Stimulated activated effector memory CD8-positive, alpha-beta T cell treated with anti-CD3 and anti-CD28 coated beads, Interleukin-12 subunit alpha, Interleukin-12 subunit beta, amount 100 ng/mL, for 72 hours (primary cell): ENCODE measurements around the gene ZSWIM6.

Experiments used
- ATAC-seq: fragments of 150-1000 bp; cut with Tn5 transposase; 2 replicates; pipeline ENCODE4 v1.10.0; 2021
- DNase-seq, 2 donors: peaks; one replicate each; pipeline ENCODE4 v3.0.0; 2021 to 2022; ENCODE audit warnings: low spot score in 2 of 2
- H3K27ac Mint-ChIP-seq: one replicate; pipeline ENCODE4 v1.8.0; 2022; ENCODE audit warnings: mild to moderate bottlenecking, mixed read lengths
- H3K36me3 Mint-ChIP-seq: one replicate; pipeline ENCODE4 v1.8.0; 2022; ENCODE audit warnings: mild to moderate bottlenecking, mixed read lengths
- H3K4me1 Mint-ChIP-seq: one replicate; pipeline ENCODE4 v1.8.0; 2022; ENCODE audit warnings: mixed read lengths
- H3K4me3 Mint-ChIP-seq: one replicate; pipeline ENCODE4 v1.8.0; 2022; ENCODE audit warnings: mild to moderate bottlenecking, mixed read lengths
- H3K9me3 Mint-ChIP-seq: one replicate; pipeline ENCODE4 v1.8.0; 2022; ENCODE audit warnings: mixed read lengths

The ZSWIM6 gene

GRCh38 chr5:61559722-61560121 is 227.7 kb downstream of the ZSWIM6 start:
- no peak overlapping the region for H3K27ac Mint-ChIP-seq
- H3K4me3 Mint-ChIP-seq = no peak overlapping the region
- no peak for DNase-seq
- no peaks in the 10 kb centered on the region for H3K36me3 Mint-ChIP-seq
- H3K9me3 Mint-ChIP-seq = no peaks in the 10 kb centered on the region
- no peak for ATAC-seq
- H3K4me1 Mint-ChIP-seq = no peaks in the 10 kb centered on the region

- ATAC-seq = no peak
- H3K27ac Mint-ChIP-seq = no peak overlapping the region
- H3K4me1 Mint-ChIP-seq = no peaks in the 10 kb centered on the region
- no peaks in the 10 kb centered on the region for H3K36me3 Mint-ChIP-seq
- no peak overlapping the region for H3K4me3 Mint-ChIP-seq
- no peak for DNase-seq
- no peaks in the 10 kb centered on the region for H3K9me3 Mint-ChIP-seq
Observed at GRCh38 chr5:61563401-61563800, 231.3 kb downstream of the ZSWIM6 start.

- no peaks in the 10 kb centered on the region for H3K9me3 Mint-ChIP-seq
- H3K4me3 Mint-ChIP-seq = no peak overlapping the region
- H3K36me3 Mint-ChIP-seq = no peaks in the 10 kb centered on the region
- no peak overlapping the region for H3K27ac Mint-ChIP-seq
- no peak for DNase-seq
- H3K4me1 Mint-ChIP-seq = no peaks in the 10 kb centered on the region
- ATAC-seq = no peak
Observed at GRCh38 chr5:61567337-61567736, 235.3 kb downstream of the ZSWIM6 start.

- no peak for ATAC-seq
- H3K4me1 Mint-ChIP-seq = no peaks in the 10 kb centered on the region
- H3K4me3 Mint-ChIP-seq = no peak overlapping the region
- no peaks in the 10 kb centered on the region for H3K36me3 Mint-ChIP-seq
- no peak for DNase-seq
- no peaks in the 10 kb centered on the region for H3K9me3 Mint-ChIP-seq
- H3K27ac Mint-ChIP-seq = no peak overlapping the region
Observed at GRCh38 chr5:61569353-61569752, 237.3 kb downstream of the ZSWIM6 start.

GRCh38 chr5:61570767-61571166 is 238.7 kb downstream of the ZSWIM6 start:
- Mint-ChIP-seq H3K4me3 (no peak overlapping the region), H3K36me3 (no peaks in the 10 kb centered on the region), H3K4me1 (peaks cover 7% of the 10 kb centered on the region), H3K9me3 (no peaks in the 10 kb centered on the region), H3K27ac (no peak overlapping the region)
- DNase-seq (no peak), ATAC-seq (no peak)

- H3K9me3 Mint-ChIP-seq = no peaks in the 10 kb centered on the region
- H3K4me1 Mint-ChIP-seq = peaks cover 7% of the 10 kb centered on the region
- DNase-seq (no peak), ATAC-seq (no peak)
- no peaks in the 10 kb centered on the region for H3K36me3 Mint-ChIP-seq
- no peak overlapping the region for H3K27ac Mint-ChIP-seq
- no peak overlapping the region for H3K4me3 Mint-ChIP-seq
Observed at GRCh38 chr5:61572959-61573358, 240.9 kb downstream of the ZSWIM6 start.

- DNase-seq (no peak), ATAC-seq (no peak)
- peaks cover 7% of the 10 kb centered on the region for H3K4me1 Mint-ChIP-seq
- H3K9me3 Mint-ChIP-seq = no peaks in the 10 kb centered on the region
- no peak overlapping the region for H3K27ac Mint-ChIP-seq
- H3K4me3 Mint-ChIP-seq = no peak overlapping the region
- H3K36me3 Mint-ChIP-seq = no peaks in the 10 kb centered on the region
Observed at GRCh38 chr5:61575103-61575502, 243.0 kb downstream of the ZSWIM6 start.

- H3K4me1 Mint-ChIP-seq = peaks cover 7% of the 10 kb centered on the region
- no peaks in the 10 kb centered on the region for H3K9me3 Mint-ChIP-seq
- ATAC-seq (no peak), DNase-seq (no peak)
- no peak overlapping the region for H3K4me3 Mint-ChIP-seq
- no peak overlapping the region for H3K27ac Mint-ChIP-seq
- H3K36me3 Mint-ChIP-seq = no peaks in the 10 kb centered on the region
Observed at GRCh38 chr5:61575581-61575980, 243.5 kb downstream of the ZSWIM6 start.

- Mint-ChIP-seq H3K36me3 (no peaks in the 10 kb centered on the region), H3K27ac (no peak overlapping the region), H3K4me1 (peaks cover 7% of the 10 kb centered on the region), H3K4me3 (no peak overlapping the region), H3K9me3 (no peaks in the 10 kb centered on the region)
- no peak for DNase-seq
- ATAC-seq = no peak
Observed at GRCh38 chr5:61576556-61576955, 244.5 kb downstream of the ZSWIM6 start.

- Mint-ChIP-seq H3K9me3 (no peaks in the 10 kb centered on the region), H3K4me3 (no peak overlapping the region), H3K4me1 (peaks cover 7% of the 10 kb centered on the region), H3K36me3 (no peaks in the 10 kb centered on the region), H3K27ac (no peak overlapping the region)
- DNase-seq (no peak), ATAC-seq (peak; percentile 88)
Observed at GRCh38 chr5:61578858-61579503, 246.9 kb downstream of the ZSWIM6 start.

- DNase-seq (no peak), ATAC-seq (no peak)
- no peak overlapping the region for H3K4me3 Mint-ChIP-seq
- H3K36me3 Mint-ChIP-seq = no peaks in the 10 kb centered on the region
- no peaks in the 10 kb centered on the region for H3K4me1 Mint-ChIP-seq
- no peaks in the 10 kb centered on the region for H3K9me3 Mint-ChIP-seq
- no peak overlapping the region for H3K27ac Mint-ChIP-seq
Observed at GRCh38 chr5:61582205-61582820, 250.3 kb downstream of the ZSWIM6 start.

- Mint-ChIP-seq H3K27ac (no peak overlapping the region), H3K36me3 (no peaks in the 10 kb centered on the region), H3K9me3 (no peaks in the 10 kb centered on the region), H3K4me3 (no peak overlapping the region), H3K4me1 (no peaks in the 10 kb centered on the region)
- ATAC-seq (no peak), DNase-seq (no peak)
Observed at GRCh38 chr5:61582887-61583286, 250.8 kb downstream of the ZSWIM6 start.

GRCh38 chr5:61586096-61587084 is 254.3 kb downstream of the ZSWIM6 start:
- DNase-seq (no peak), ATAC-seq (no peak)
- H3K9me3 Mint-ChIP-seq = no peaks in the 10 kb centered on the region
- no peaks in the 10 kb centered on the region for H3K4me1 Mint-ChIP-seq
- no peak overlapping the region for H3K27ac Mint-ChIP-seq
- H3K36me3 Mint-ChIP-seq = no peaks in the 10 kb centered on the region
- H3K4me3 Mint-ChIP-seq = no peak overlapping the region

GRCh38 chr5:61587125-61587524 is 255.1 kb downstream of the ZSWIM6 start:
- H3K4me1 Mint-ChIP-seq = no peaks in the 10 kb centered on the region
- ATAC-seq (no peak), DNase-seq (no peak)
- H3K4me3 Mint-ChIP-seq = no peak overlapping the region
- H3K36me3 Mint-ChIP-seq = no peaks in the 10 kb centered on the region
- no peak overlapping the region for H3K27ac Mint-ChIP-seq
- H3K9me3 Mint-ChIP-seq = no peaks in the 10 kb centered on the region

GRCh38 chr5:61588216-61588615 is 256.2 kb downstream of the ZSWIM6 start:
- DNase-seq = no peak
- ATAC-seq = no peak
- Mint-ChIP-seq H3K27ac (no peak overlapping the region), H3K4me3 (no peak overlapping the region), H3K9me3 (no peaks in the 10 kb centered on the region), H3K4me1 (no peaks in the 10 kb centered on the region), H3K36me3 (no peaks in the 10 kb centered on the region)

GRCh38 chr5:61589946-61590345 is 257.9 kb downstream of the ZSWIM6 start:
- H3K4me1 Mint-ChIP-seq = no peaks in the 10 kb centered on the region
- H3K27ac Mint-ChIP-seq = no peak overlapping the region
- no peak overlapping the region for H3K4me3 Mint-ChIP-seq
- no peaks in the 10 kb centered on the region for H3K9me3 Mint-ChIP-seq
- no peak for DNase-seq
- H3K36me3 Mint-ChIP-seq = no peaks in the 10 kb centered on the region
- no peak for ATAC-seq
